Measurements from ENCODE around the gene SCNN1A. TPM values are rescaled to one million over a fixed set of nuclear protein-coding genes. Genes with fewer than 3 reads are reported as not detected.

Gene SCNN1A
- total RNA-seq, 1 experiment from 2014 or later, result 17.1 TPM

DNA sequence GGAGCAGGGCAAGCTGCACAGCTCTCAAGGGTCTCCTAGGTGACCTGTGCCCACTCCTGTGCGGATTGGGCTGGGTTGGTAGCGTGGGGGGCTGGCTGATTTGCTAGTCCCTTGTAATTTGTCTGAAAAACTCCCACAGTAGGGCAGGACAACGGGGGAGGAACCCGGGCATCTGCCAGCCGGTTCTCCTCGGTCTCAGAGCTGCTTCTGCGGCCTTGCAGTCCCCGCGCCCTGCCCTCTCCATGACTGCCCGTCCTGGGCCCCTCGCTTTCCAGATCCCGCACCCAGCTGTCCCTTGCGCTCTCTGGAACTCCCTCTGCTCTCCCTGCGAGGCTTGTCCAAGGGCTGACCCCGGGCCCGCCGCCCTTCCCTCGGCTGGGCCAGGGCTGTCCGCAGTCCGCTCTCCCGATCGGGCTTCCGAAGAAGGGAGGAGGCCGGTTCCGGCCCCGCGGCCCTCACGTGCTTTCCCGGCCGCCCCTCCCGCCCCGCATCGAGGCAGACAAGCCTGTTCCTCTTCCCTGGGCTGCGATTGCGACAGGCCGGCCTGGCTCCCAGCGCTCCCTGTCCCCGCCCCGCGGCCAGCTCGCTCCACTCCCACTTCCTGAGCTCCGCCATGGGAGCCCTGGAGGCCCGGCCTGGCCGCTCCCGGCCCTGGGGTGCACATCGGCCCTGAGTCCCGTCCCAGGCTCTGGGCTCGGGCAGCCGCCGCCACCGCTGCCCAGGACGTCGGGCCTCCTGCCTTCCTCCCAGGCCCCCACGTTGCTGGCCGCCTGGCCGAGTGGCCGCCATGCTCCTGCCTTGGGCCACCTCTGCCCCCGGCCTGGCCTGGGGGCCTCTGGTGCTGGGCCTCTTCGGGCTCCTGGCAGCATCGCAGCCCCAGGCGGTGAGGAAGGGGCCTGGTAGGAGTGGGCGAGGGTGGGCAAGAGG is 8.5 kb upstream of the SCNN1A start, which contains the start of gene LTBR:
Gene LTBR, plus strand, starts transcription at position 591 of the 927 bp plus-strand sequence. Its CDS starts 197 bp downstream, at position 788.
- TF ChIP-seq POLR2AphosphoS5 (IDR thresholded peaks at IDR 0.05; ENCODE audit: low read depth, low read length) (no peak), TCF7L2 (IDR thresholded peaks at IDR 0.05; ENCODE audit: low read depth, low read length) (no peak), SIN3A (IDR thresholded peaks at IDR 0.05; ENCODE audit: borderline replicate concordance, insufficient read depth, low read depth, low read length) (no peak)
- TF ChIP-seq, protein P1, sequence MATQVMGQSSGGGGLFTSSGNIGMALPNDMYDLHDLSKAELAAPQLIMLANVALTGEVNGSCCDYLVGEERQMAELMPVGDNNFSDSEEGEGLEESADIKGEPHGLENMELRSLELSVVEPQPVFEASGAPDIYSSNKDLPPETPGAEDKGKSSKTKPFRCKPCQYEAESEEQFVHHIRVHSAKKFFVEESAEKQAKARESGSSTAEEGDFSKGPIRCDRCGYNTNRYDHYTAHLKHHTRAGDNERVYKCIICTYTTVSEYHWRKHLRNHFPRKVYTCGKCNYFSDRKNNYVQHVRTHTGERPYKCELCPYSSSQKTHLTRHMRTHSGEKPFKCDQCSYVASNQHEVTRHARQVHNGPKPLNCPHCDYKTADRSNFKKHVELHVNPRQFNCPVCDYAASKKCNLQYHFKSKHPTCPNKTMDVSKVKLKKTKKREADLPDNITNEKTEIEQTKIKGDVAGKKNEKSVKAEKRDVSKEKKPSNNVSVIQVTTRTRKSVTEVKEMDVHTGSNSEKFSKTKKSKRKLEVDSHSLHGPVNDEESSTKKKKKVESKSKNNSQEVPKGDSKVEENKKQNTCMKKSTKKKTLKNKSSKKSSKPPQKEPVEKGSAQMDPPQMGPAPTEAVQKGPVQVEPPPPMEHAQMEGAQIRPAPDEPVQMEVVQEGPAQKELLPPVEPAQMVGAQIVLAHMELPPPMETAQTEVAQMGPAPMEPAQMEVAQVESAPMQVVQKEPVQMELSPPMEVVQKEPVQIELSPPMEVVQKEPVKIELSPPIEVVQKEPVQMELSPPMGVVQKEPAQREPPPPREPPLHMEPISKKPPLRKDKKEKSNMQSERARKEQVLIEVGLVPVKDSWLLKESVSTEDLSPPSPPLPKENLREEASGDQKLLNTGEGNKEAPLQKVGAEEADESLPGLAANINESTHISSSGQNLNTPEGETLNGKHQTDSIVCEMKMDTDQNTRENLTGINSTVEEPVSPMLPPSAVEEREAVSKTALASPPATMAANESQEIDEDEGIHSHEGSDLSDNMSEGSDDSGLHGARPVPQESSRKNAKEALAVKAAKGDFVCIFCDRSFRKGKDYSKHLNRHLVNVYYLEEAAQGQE (IDR thresholded peaks at IDR 0.05; ENCODE audit: insufficient read depth in 1 of 2, low read depth in 2 of 2, low read length in 1 of 2), result no peak
- TF ChIP-seq, protein P2, sequence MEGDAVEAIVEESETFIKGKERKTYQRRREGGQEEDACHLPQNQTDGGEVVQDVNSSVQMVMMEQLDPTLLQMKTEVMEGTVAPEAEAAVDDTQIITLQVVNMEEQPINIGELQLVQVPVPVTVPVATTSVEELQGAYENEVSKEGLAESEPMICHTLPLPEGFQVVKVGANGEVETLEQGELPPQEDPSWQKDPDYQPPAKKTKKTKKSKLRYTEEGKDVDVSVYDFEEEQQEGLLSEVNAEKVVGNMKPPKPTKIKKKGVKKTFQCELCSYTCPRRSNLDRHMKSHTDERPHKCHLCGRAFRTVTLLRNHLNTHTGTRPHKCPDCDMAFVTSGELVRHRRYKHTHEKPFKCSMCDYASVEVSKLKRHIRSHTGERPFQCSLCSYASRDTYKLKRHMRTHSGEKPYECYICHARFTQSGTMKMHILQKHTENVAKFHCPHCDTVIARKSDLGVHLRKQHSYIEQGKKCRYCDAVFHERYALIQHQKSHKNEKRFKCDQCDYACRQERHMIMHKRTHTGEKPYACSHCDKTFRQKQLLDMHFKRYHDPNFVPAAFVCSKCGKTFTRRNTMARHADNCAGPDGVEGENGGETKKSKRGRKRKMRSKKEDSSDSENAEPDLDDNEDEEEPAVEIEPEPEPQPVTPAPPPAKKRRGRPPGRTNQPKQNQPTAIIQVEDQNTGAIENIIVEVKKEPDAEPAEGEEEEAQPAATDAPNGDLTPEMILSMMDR (IDR thresholded peaks at IDR 0.05), result no peak
- DNase-seq (ENCODE audit: low read depth, low spot score) (no peak), ATAC-seq (0 out of 2 replicates have a peak, but pooled peaks have one; percentile 8)
- H3K36me3 ChIP-seq (ENCODE audit: control insufficient read depth, insufficient read depth, low read length), result peaks cover 5% of the 10 kb centered on the region; the same call in 1 of the 2 replicates
- H3K27ac ChIP-seq (ENCODE audit: low read length), result no peak within 1 kb of the TSS
- H3K4me3 ChIP-seq (ENCODE audit: low read depth in 2 of 2, low read length in 2 of 2), result no peak within 1 kb of the TSS
- intact Hi-C loops (cut with micrococcal nuclease; ENCODE audit: unreplicated experiment) (no loop called here), in situ Hi-C loops (cut with HindIII; ENCODE audit: low pct_unique_long_range_greater_than_20kb, low sequenced_read_pairs) (no loop called here)
- no TSS peak for BruUV-seq (replicated peaks)
- ChIA-PET CTCF (no interaction called here), POLR2A (no interaction called here)
- no peaks in the 10 kb centered on the region for H3K9me3 ChIP-seq (ENCODE audit: control insufficient read depth, insufficient read depth, low read depth, low read length)
- H3K27me3 ChIP-seq (ENCODE audit: control insufficient read depth, insufficient read depth, low read length), result no peaks in the 10 kb centered on the region
- no peaks in the 10 kb centered on the region for H3K4me1 ChIP-seq (ENCODE audit: control insufficient read depth, insufficient read depth, low read length)

DNA sequence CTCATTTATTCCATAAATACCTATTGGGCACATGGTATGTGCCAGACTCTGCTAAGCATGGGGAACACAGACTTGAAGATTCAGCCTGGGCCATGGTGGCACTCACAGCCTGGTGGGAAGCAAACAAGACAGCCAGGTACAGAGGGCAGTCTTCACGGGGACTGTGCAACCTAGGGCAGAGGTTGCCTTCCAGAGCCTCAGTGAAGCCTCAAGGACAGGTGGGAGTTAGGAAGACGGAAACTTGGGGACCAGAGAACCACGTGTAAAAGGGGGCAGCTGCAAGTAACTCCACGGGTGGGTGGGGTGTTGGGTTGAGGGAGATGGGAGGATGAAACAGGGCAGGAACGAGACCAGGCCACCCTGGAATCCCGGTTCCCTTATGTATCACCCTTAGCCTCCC is 7.6 kb upstream of the SCNN1A start:
- ChIA-PET POLR2A (no interaction called here), CTCF (no interaction called here)
- no peak for ATAC-seq
- Histone ChIP-seq H3K4me1 (ENCODE audit: control insufficient read depth, insufficient read depth, low read length) (no peaks in the 10 kb centered on the region), H3K4me3 (ENCODE audit: low read depth in 2 of 2, low read length in 2 of 2) (no peak overlapping the region), H3K27ac (ENCODE audit: low read length) (no peak overlapping the region), H3K27me3 (ENCODE audit: control insufficient read depth, insufficient read depth, low read length) (no peaks in the 10 kb centered on the region), H3K9me3 (ENCODE audit: control insufficient read depth, insufficient read depth, low read depth, low read length) (no peaks in the 10 kb centered on the region), H3K36me3 (ENCODE audit: control insufficient read depth, insufficient read depth, low read length) (peaks cover 5% of the 10 kb centered on the region; the same call in 1 of the 2 replicates)
- BruUV-seq (replicated peaks), result no TSS peak
- intact Hi-C loops (cut with micrococcal nuclease; ENCODE audit: unreplicated experiment) (no loop called here), in situ Hi-C loops (cut with HindIII; ENCODE audit: low pct_unique_long_range_greater_than_20kb, low sequenced_read_pairs) (no loop called here)
- TF ChIP-seq POLR2AphosphoS5 (IDR thresholded peaks at IDR 0.05; ENCODE audit: low read depth, low read length) (no peak), TCF7L2 (IDR thresholded peaks at IDR 0.05; ENCODE audit: low read depth, low read length) (no peak), SIN3A (IDR thresholded peaks at IDR 0.05; ENCODE audit: borderline replicate concordance, insufficient read depth, low read depth, low read length) (no peak)
- TF ChIP-seq, protein P2 (IDR thresholded peaks at IDR 0.05), result no peak
- TF ChIP-seq, protein P1 (IDR thresholded peaks at IDR 0.05; ENCODE audit: insufficient read depth in 1 of 2, low read depth in 2 of 2, low read length in 1 of 2), result no peak
- DNase-seq (ENCODE audit: low read depth, low spot score), result no peak
